Dendritic cell treated with granulocyte-macrophage colony-stimulating factor and Interleukin-4, amounts not matched to agents 40 ng/mL and 50 ng/mL, for 4 days (primary cell): ENCODE results near the gene KCNIP4.

Source experiments
- H3K27ac Mint-ChIP-seq: one replicate; pipeline ENCODE4 v1.8.0; 2022; ENCODE audit warnings: mild to moderate bottlenecking, mixed read lengths
- H3K27me3 Mint-ChIP-seq: one replicate; pipeline ENCODE4 v1.8.0; 2022; ENCODE audit warnings: mild to moderate bottlenecking, mixed read lengths
- H3K36me3 Mint-ChIP-seq: one replicate; pipeline ENCODE4 v1.8.0; 2022; ENCODE audit warnings: low read depth, mixed read lengths
- H3K4me1 Mint-ChIP-seq: one replicate; pipeline ENCODE4 v1.8.0; 2022; ENCODE audit warnings: low read depth, mixed read lengths
- H3K4me3 Mint-ChIP-seq: one replicate; pipeline ENCODE4 v1.8.0; 2022; ENCODE audit warnings: mild to moderate bottlenecking, moderate library complexity, mixed read lengths
- H3K9me3 Mint-ChIP-seq: one replicate; pipeline ENCODE4 v1.8.0; 2022; ENCODE audit warnings: mixed read lengths
- intact Hi-C: fragments of 100-400 bp; cut with micrococcal nuclease; formaldehyde crosslinking; loops from one replicate; pipeline ENCODE4 v1.15.0; 2022

Gene KCNIP4

DNA sequence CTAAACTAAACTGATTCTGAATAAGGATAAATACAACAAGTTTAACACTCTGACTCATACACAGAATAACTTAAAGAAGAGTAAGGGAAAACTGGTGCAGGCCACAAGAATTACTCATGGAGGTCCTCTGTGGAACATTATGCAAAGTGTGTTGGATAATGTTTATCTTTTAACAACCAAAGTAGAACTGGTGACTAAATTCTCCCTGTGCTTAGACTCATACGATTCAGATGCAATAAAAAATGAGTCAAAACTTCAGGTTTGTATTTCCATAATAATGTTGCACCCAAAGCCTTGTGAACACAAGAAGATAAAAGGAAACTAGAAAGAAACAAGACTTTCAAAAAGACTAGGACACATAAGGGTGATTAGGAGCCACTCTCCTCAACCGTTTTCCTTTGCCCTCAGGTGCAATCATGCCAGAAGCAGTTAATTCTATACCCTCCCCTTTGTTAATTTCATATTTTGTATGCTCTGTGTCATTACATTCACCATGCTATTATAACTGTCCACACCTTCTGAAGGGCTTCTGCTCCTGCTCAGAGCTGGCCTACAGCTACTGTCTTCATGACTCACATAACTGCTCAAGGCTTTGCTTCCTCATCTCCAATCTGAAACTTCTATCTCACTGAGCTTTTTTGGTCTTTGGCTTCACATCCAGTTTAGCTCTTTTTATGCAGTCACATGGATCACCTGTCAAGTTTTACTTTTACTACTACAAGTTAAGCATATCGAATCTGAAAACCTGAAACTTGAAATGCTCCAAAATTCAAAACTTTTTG, 60.2 kb downstream of the KCNIP4 start:
- H3K27me3 Mint-ChIP-seq = no peaks in the 10 kb centered on the region
- no peaks in the 10 kb centered on the region for H3K36me3 Mint-ChIP-seq
- H3K27ac Mint-ChIP-seq = no peak overlapping the region
- peaks cover 12% of the 10 kb centered on the region for H3K9me3 Mint-ChIP-seq
- no peak overlapping the region for H3K4me3 Mint-ChIP-seq
- intact Hi-C loops = no loop called here
- no peaks in the 10 kb centered on the region for H3K4me1 Mint-ChIP-seq

- Mint-ChIP-seq H3K27ac (no peak overlapping the region), H3K36me3 (no peaks in the 10 kb centered on the region), H3K27me3 (no peaks in the 10 kb centered on the region), H3K9me3 (peaks cover 12% of the 10 kb centered on the region), H3K4me3 (no peak overlapping the region), H3K4me1 (no peaks in the 10 kb centered on the region)
- intact Hi-C loops = no loop called here
Observed at GRCh38 chr4:21887481-21887880, 61.1 kb downstream of the KCNIP4 start.

- intact Hi-C loops = no loop called here
- Mint-ChIP-seq H3K9me3 (peaks cover 12% of the 10 kb centered on the region), H3K27ac (no peak overlapping the region), H3K36me3 (no peaks in the 10 kb centered on the region), H3K4me1 (no peaks in the 10 kb centered on the region), H3K4me3 (no peak overlapping the region), H3K27me3 (no peaks in the 10 kb centered on the region)
Observed at GRCh38 chr4:21885770-21886169, 62.8 kb downstream of the KCNIP4 start.

DNA sequence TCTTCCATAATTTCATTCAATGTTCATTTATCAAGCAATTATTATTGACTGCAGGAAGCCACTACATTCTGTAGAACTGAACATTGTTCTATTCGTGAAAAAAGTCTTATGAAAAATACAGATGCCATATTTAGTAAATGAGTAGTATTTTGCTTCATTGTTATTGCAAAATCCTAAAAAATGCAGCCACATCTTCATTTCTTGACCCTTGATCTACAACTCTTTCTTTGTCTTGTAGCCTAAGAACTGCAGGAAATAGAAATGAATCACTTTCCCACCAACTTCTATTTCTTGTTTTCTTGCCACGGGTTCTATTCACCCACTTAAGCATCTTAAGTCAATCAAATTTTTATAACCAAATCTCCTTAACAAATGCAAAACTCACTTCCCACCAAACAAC, 63.3 kb downstream of the KCNIP4 start:
- Mint-ChIP-seq H3K4me1 (no peaks in the 10 kb centered on the region), H3K27ac (no peak overlapping the region), H3K36me3 (no peaks in the 10 kb centered on the region), H3K9me3 (peaks cover 12% of the 10 kb centered on the region), H3K27me3 (no peaks in the 10 kb centered on the region), H3K4me3 (no peak overlapping the region)
- intact Hi-C loops = no loop called here

- Mint-ChIP-seq H3K36me3 (no peaks in the 10 kb centered on the region), H3K9me3 (peaks cover 12% of the 10 kb centered on the region), H3K27ac (no peak overlapping the region), H3K4me1 (no peaks in the 10 kb centered on the region), H3K4me3 (no peak overlapping the region), H3K27me3 (no peaks in the 10 kb centered on the region)
- intact Hi-C loops = no loop called here
Observed at GRCh38 chr4:21884615-21885014, 64.0 kb downstream of the KCNIP4 start.

- intact Hi-C loops = no loop called here
- H3K9me3 Mint-ChIP-seq = peaks cover 12% of the 10 kb centered on the region
- no peaks in the 10 kb centered on the region for H3K4me1 Mint-ChIP-seq
- no peak overlapping the region for H3K27ac Mint-ChIP-seq
- no peaks in the 10 kb centered on the region for H3K36me3 Mint-ChIP-seq
- H3K4me3 Mint-ChIP-seq = no peak overlapping the region
- H3K27me3 Mint-ChIP-seq = no peaks in the 10 kb centered on the region
Observed at GRCh38 chr4:21882051-21882839, 66.3 kb downstream of the KCNIP4 start.

DNA sequence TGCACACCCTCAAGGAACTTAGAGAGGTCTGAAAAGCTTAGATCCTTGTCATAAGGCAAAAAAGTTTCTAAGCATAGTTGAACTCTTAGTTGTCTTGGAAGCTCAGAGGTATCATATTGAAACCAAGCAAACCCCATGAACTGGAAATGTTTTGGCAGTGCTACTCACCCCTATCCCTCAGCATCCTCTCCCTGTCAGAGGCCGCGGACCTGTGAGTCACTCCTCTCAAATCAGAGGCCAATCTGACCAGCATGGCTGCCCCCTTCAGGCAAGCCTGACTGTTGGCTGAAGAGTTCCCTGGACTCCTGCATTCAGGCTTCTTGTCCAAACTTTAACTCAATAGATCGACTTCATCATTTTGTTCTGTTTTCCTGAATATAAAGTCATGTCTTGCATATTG, 69.4 kb downstream of the KCNIP4 start:
- Mint-ChIP-seq H3K36me3 (no peaks in the 10 kb centered on the region), H3K27ac (no peak overlapping the region), H3K4me1 (no peaks in the 10 kb centered on the region), H3K4me3 (no peak overlapping the region), H3K27me3 (no peaks in the 10 kb centered on the region), H3K9me3 (peaks cover 3% of the 10 kb centered on the region)
- intact Hi-C loops = no loop called here

DNA sequence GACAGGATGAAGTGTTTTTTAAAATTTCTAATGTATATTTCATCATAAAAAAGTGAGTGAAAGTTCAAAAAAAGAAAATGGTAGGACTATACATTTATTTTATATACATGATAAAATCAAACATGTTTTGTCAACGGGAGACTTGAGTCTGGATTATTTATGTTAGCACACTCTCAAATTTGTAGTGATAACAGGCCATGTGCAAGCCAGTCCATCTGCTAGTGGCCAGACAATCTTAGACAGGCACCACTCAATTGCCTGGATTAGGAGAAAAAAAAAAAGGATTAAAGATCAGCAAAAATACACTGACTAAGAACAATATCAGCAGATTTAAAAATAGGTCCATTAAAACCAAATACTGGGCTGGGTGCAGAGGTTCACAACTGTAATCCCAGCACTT, 71.9 kb downstream of the KCNIP4 start:
- Mint-ChIP-seq H3K27me3 (no peaks in the 10 kb centered on the region), H3K9me3 (peaks cover 4% of the 10 kb centered on the region), H3K36me3 (no peaks in the 10 kb centered on the region), H3K4me1 (no peaks in the 10 kb centered on the region), H3K4me3 (no peak overlapping the region), H3K27ac (no peak overlapping the region)
- intact Hi-C loops = no loop called here

DNA sequence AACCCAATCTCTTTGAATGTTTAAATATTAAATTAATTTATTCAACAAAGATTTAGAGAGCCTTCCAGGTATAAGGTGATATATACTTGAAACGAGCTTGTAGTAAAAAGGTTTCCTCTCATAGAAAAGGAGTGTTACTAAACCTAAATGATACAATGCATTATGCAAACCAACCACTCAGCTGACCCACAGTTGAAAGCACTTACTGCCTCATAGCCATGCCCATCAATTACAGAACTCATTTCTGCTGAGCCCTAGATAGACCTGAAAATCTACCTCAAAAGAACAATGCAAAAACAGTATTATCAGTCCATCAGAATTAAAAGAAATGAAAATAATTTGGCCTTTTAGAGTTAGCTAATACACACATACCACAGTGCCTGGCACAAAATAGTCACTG, 75.4 kb downstream of the KCNIP4 start:
- intact Hi-C loops = no loop called here
- Mint-ChIP-seq H3K27ac (no peak overlapping the region), H3K4me3 (no peak overlapping the region), H3K9me3 (peaks cover 8% of the 10 kb centered on the region), H3K4me1 (no peaks in the 10 kb centered on the region), H3K36me3 (no peaks in the 10 kb centered on the region), H3K27me3 (no peaks in the 10 kb centered on the region)

GRCh38 chr4:21872101-21872500, 76.5 kb downstream of the KCNIP4 start:
- peaks cover 8% of the 10 kb centered on the region for H3K9me3 Mint-ChIP-seq
- H3K36me3 Mint-ChIP-seq = no peaks in the 10 kb centered on the region
- H3K4me3 Mint-ChIP-seq = no peak overlapping the region
- intact Hi-C loops = no loop called here
- no peaks in the 10 kb centered on the region for H3K27me3 Mint-ChIP-seq
- no peak overlapping the region for H3K27ac Mint-ChIP-seq
- H3K4me1 Mint-ChIP-seq = no peaks in the 10 kb centered on the region

DNA sequence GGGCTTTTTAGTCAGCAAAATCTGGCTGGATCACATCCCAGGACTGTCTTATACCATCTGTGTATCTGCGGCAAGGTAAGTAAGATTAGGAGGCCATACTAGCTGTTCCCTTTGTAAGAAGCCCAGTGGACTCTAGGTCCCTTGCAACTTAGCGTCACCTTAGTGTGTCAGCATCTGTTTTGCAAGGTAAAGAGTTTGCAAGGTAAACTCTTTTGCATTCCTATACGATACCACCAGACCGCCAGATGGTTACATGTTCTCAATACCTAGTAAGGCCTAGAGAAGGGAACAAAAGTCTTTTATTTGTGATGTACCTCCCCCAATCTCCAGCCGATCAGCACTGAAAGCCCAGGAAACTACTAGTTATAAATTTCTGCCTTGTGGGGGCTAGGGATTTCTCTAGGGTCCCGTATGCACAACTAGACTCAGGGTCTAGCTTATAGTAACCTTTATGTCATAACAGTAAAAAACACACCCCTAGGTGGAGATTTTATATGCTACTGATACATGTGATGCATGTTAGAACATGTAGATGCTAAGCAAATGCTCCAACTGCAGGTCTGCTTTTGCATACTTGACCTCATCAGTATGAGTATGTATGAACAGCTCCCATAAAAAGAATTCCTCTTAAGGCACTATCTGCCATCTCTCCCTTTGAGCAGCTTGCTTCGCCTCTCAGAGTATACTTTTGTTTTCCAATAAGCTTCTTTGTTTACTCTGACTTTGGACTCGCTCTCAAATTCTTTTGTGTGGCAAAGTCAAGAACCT, 78.4 kb downstream of the KCNIP4 start:
- peaks cover 8% of the 10 kb centered on the region for H3K9me3 Mint-ChIP-seq
- no peak overlapping the region for H3K4me3 Mint-ChIP-seq
- H3K36me3 Mint-ChIP-seq = no peaks in the 10 kb centered on the region
- H3K27me3 Mint-ChIP-seq = no peaks in the 10 kb centered on the region
- intact Hi-C loops = no loop called here
- no peak overlapping the region for H3K27ac Mint-ChIP-seq
- H3K4me1 Mint-ChIP-seq = no peaks in the 10 kb centered on the region

- Mint-ChIP-seq H3K9me3 (no peaks in the 10 kb centered on the region), H3K36me3 (no peaks in the 10 kb centered on the region), H3K4me1 (no peaks in the 10 kb centered on the region), H3K27me3 (no peaks in the 10 kb centered on the region), H3K4me3 (no peak overlapping the region), H3K27ac (no peak overlapping the region)
- intact Hi-C loops = no loop called here
Observed at GRCh38 chr4:21864686-21865085, 83.9 kb downstream of the KCNIP4 start.

DNA sequence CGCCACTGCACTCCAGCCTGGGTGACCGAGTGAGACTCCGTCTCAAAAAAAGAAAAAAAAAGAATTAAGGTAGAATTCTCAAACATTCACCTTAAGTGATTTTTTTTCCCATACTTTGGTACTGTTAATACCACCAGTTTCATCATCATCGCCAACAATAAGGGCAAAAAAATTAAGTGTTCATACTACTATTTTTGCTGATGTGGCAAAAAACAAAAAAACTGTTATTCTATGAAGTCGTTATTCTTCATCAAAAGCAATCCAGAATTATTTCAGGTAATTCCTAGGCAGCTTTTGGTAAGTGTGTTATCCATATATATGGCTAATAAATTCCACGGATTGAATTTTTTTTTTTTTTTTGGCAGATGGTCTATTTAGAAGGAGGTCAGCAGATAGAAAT, 85.7 kb downstream of the KCNIP4 start:
- intact Hi-C loops = no loop called here
- Mint-ChIP-seq H3K27ac (no peak overlapping the region), H3K4me1 (no peaks in the 10 kb centered on the region), H3K9me3 (peaks cover 2% of the 10 kb centered on the region), H3K4me3 (no peak overlapping the region), H3K27me3 (no peaks in the 10 kb centered on the region), H3K36me3 (no peaks in the 10 kb centered on the region)

- no peaks in the 10 kb centered on the region for H3K4me1 Mint-ChIP-seq
- H3K36me3 Mint-ChIP-seq = no peaks in the 10 kb centered on the region
- peaks cover 18% of the 10 kb centered on the region for H3K9me3 Mint-ChIP-seq
- H3K4me3 Mint-ChIP-seq = no peak overlapping the region
- no peaks in the 10 kb centered on the region for H3K27me3 Mint-ChIP-seq
- intact Hi-C loops = no loop called here
- no peak overlapping the region for H3K27ac Mint-ChIP-seq
Observed at GRCh38 chr4:21858971-21859370, 89.6 kb downstream of the KCNIP4 start.
